HEK293 (cell line): Measurements from ENCODE around the gene SMC6.

Experiments used
- CTCF ChIA-PET: fragments of 350-600 bp; formaldehyde crosslinking; extraction: SDS; loops from one replicate; lab custom pipeline; 2021; ENCODE audit warnings: antibody characterized with exemption; lab: Yijun Ruan, JAX
- POLR2A ChIA-PET: fragments of 300-600 bp; formaldehyde crosslinking; extraction: SDS; loops from one replicate; lab custom pipeline; 2020; ENCODE audit warnings: antibody characterized with exemption, inconsistent platforms; lab: Yijun Ruan, JAX
- H3K27ac ChIP-seq: fragments of 200-500 bp; sonication (Bioruptor generic); 2 replicates; pipeline ENCODE4 v1.5.1; 2014; ENCODE audit warnings: low read depth, low read length, control low read depth, inconsistent platforms; ENCODE audit errors: extremely low read depth
- H3K36me3 ChIP-seq, 2 experiments: fragments of 200-500 bp in 1 of 2; sonication (Bioruptor generic) in 1 of 2; 1 replicate in 1 of 2; 2 replicates in 1 of 2; pipeline ENCODE4 v1.5.1; 2014 to 2017; ENCODE audit warnings: inconsistent platforms in 2 of 2, low read length in 2 of 2; ENCODE audit not compliant: control insufficient read depth in 2 of 2, insufficient read depth in 1 of 2
- H3K4me1 ChIP-seq: fragments of 200-500 bp; sonication (Bioruptor generic); 2 replicates; pipeline ENCODE4 v1.5.1; 2014; ENCODE audit warnings: mild to moderate bottlenecking, low read length, inconsistent platforms; ENCODE audit not compliant: control insufficient read depth, insufficient read depth
- H3K4me3 ChIP-seq: 2 replicates; pipeline ENCODE4 v1.5.1; 2011; ENCODE audit warnings: low read depth, mild to moderate bottlenecking, control low read depth, low read length, moderate library complexity
- H3K9me3 ChIP-seq: fragments of 200-500 bp; sonication (Bioruptor generic); 2 replicates; pipeline ENCODE4 v1.5.1; 2014; ENCODE audit warnings: low read depth, low read length, inconsistent platforms; ENCODE audit not compliant: control insufficient read depth, insufficient read depth
- GLIS1 ChIP-seq: fragments of 450-650 bp; formaldehyde crosslinking; IDR thresholded peaks from 2 replicates; pipeline ENCODE4 v1.5.1; 2016; ENCODE audit warnings: missing biosample characterization, missing genetic modification characterization
- KLF1 ChIP-seq: fragments of 450-650 bp; formaldehyde crosslinking; IDR thresholded peaks from 2 replicates; pipeline ENCODE4 v1.5.1; 2016; ENCODE audit warnings: missing biosample characterization, missing genetic modification characterization
- KLF16 ChIP-seq: fragments of 450-650 bp; formaldehyde crosslinking; IDR thresholded peaks from 2 replicates; pipeline ENCODE4 v1.5.1; 2017; ENCODE audit warnings: missing biosample characterization, missing genetic modification characterization
- TCF7L2 ChIP-seq: IDR thresholded peaks from 2 replicates; pipeline ENCODE4 v1.6.1; 2011; ENCODE audit warnings: low read depth, mild to moderate bottlenecking, inconsistent platforms, low read length, moderate library complexity, borderline replicate concordance
- ZFP69B ChIP-seq: fragments of 450-650 bp; formaldehyde crosslinking; IDR thresholded peaks from 2 replicates; pipeline ENCODE4 v1.5.1; 2016; ENCODE audit warnings: missing biosample characterization, missing genetic modification characterization
- ZNF155 ChIP-seq: fragments of 450-650 bp; formaldehyde crosslinking; IDR thresholded peaks from 2 replicates; pipeline ENCODE4 v1.5.1; 2016; ENCODE audit warnings: missing biosample characterization, missing genetic modification characterization
- ZNF214 ChIP-seq: fragments of 450-650 bp; formaldehyde crosslinking; IDR thresholded peaks from 2 replicates; pipeline ENCODE4 v1.5.1; 2017; ENCODE audit warnings: missing biosample characterization, mild to moderate bottlenecking, missing genetic modification characterization, borderline replicate concordance
- ZNF221 ChIP-seq: fragments of 450-650 bp; formaldehyde crosslinking; IDR thresholded peaks from 2 replicates; pipeline ENCODE4 v1.5.1; 2017; ENCODE audit warnings: missing biosample characterization, missing genetic modification characterization, borderline replicate concordance
- ZNF302 ChIP-seq: fragments of 450-650 bp; formaldehyde crosslinking; IDR thresholded peaks from 2 replicates; pipeline ENCODE4 v1.5.1; 2016; ENCODE audit warnings: missing biosample characterization, missing genetic modification characterization, low read depth
- ZNF311 ChIP-seq: fragments of 450-650 bp; formaldehyde crosslinking; IDR thresholded peaks from 2 replicates; pipeline ENCODE4 v1.5.1; 2017; ENCODE audit warnings: missing biosample characterization, missing genetic modification characterization, borderline replicate concordance
- ZNF473 ChIP-seq: fragments of 450-650 bp; formaldehyde crosslinking; IDR thresholded peaks from 2 replicates; pipeline ENCODE4 v1.5.1; 2017; ENCODE audit warnings: missing biosample characterization, missing genetic modification characterization
- ZNF521 ChIP-seq: fragments of 450-650 bp; formaldehyde crosslinking; IDR thresholded peaks from 2 replicates; pipeline ENCODE4 v1.5.1; 2017; ENCODE audit warnings: missing biosample characterization, mild to moderate bottlenecking, missing genetic modification characterization
- ZNF585B ChIP-seq: fragments of 450-650 bp; formaldehyde crosslinking; IDR thresholded peaks from 2 replicates; pipeline ENCODE4 v1.5.1; 2016; ENCODE audit warnings: missing biosample characterization, missing genetic modification characterization
- ZNF626 ChIP-seq: fragments of 450-650 bp; sonication (Bioruptor Pico); formaldehyde crosslinking; IDR thresholded peaks from 2 replicates; pipeline ENCODE4 v1.5.1; 2018; ENCODE audit warnings: missing biosample characterization, missing genetic modification characterization, inconsistent platforms
- ZNF629 ChIP-seq: fragments of 450-650 bp; formaldehyde crosslinking; IDR thresholded peaks from 2 replicates; pipeline ENCODE4 v1.5.1; 2017; ENCODE audit warnings: missing biosample characterization, missing genetic modification characterization
- ZNF707 ChIP-seq: fragments of 450-650 bp; formaldehyde crosslinking; IDR thresholded peaks from 2 replicates; pipeline ENCODE4 v1.5.1; 2016; ENCODE audit warnings: missing biosample characterization, missing genetic modification characterization
- ZSCAN30 ChIP-seq: fragments of 450-650 bp; IDR thresholded peaks from 2 replicates; pipeline ENCODE4 v1.5.1; 2018; ENCODE audit warnings: missing biosample characterization, mild to moderate bottlenecking, missing genetic modification characterization, moderate library complexity
- TF ChIP-seq, protein P1 (sequence below): fragments of 450-650 bp; formaldehyde crosslinking; IDR thresholded peaks from 2 replicates; pipeline ENCODE4 v1.5.1; 2017; ENCODE audit warnings: missing biosample characterization, missing genetic modification characterization
- TF ChIP-seq, protein P2 (sequence below): fragments of 450-650 bp; formaldehyde crosslinking; IDR thresholded peaks from 2 replicates; pipeline ENCODE4 v1.5.1; 2016; ENCODE audit warnings: missing biosample characterization, missing genetic modification characterization
- TF ChIP-seq, protein P3 (sequence below): fragments of 450-650 bp; formaldehyde crosslinking; IDR thresholded peaks from 2 replicates; pipeline ENCODE4 v1.5.1; 2016; ENCODE audit warnings: missing biosample characterization, missing genetic modification characterization

Gene SMC6

DNA sequence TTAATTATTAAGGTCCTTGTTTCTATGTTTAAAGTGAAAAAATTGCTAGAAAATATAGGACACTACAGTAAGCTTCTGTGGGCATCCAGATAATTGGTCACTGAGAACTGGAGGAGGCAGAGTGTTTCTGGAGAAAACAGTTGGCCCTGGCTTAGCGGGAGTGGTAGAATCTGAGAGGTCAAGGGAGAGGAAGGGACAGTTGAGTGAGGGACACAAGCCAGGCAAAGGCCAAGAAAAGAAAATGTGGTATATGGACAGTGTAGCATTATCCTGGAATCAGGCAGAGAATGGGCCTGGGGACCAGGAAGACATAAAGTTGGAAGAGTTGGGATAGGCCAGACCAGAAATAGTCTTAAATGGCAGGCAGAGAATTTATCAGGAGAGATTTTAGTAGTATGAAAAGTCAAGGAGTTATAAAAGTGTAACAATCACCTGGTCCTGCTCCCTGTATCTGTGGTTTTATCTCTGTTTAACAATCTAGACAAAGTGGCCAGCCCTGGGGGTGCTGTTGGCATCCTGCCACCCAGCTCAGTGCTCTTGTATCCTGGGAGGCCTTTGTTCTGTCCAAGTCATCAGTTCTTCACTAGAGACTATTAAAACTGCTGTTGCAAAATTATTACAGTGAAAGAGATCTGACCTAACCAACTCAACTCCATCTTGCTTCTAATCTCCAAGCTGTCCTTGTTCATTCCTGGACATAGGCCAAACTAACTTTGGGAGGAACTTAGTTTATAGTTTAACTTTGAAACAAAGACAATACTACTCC lies 47.3 kb upstream of the SMC6 start:
- no peaks in the 10 kb centered on the region for H3K36me3 ChIP-seq
- CTCF ChIA-PET, result interaction anchor here (0.5 to 1.0 kb wide), 3 partner anchors 15 to 349 kb away, joined by 3 to 4 read pairs (median 4); partner anchors contain the start of gene MSGN1
- no peak overlapping the region for H3K27ac ChIP-seq
- peaks cover 6% of the 10 kb centered on the region for H3K4me1 ChIP-seq
- TF ChIP-seq GLIS1 (tag by site-specific recombination), result peak; percentile 84
- TF ChIP-seq, protein P1, sequence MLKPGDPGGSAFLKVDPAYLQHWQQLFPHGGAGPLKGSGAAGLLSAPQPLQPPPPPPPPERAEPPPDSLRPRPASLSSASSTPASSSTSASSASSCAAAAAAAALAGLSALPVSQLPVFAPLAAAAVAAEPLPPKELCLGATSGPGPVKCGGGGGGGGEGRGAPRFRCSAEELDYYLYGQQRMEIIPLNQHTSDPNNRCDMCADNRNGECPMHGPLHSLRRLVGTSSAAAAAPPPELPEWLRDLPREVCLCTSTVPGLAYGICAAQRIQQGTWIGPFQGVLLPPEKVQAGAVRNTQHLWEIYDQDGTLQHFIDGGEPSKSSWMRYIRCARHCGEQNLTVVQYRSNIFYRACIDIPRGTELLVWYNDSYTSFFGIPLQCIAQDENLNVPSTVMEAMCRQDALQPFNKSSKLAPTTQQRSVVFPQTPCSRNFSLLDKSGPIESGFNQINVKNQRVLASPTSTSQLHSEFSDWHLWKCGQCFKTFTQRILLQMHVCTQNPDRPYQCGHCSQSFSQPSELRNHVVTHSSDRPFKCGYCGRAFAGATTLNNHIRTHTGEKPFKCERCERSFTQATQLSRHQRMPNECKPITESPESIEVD (tag by site-specific recombination), result no peak
- no peak for TF ChIP-seq KLF1
- TF ChIP-seq ZNF629 (tag by site-specific recombination), result no peak
- peak; percentile 79 for TF ChIP-seq ZNF585B (tag by site-specific recombination)
- TF ChIP-seq ZFP69B, result no peak
- TF ChIP-seq ZSCAN30 (tag by site-specific recombination), result no peak
- no peak overlapping the region for H3K4me3 ChIP-seq
- no peaks in the 10 kb centered on the region for H3K9me3 ChIP-seq
- POLR2A ChIA-PET, result no interaction called here

DNA sequence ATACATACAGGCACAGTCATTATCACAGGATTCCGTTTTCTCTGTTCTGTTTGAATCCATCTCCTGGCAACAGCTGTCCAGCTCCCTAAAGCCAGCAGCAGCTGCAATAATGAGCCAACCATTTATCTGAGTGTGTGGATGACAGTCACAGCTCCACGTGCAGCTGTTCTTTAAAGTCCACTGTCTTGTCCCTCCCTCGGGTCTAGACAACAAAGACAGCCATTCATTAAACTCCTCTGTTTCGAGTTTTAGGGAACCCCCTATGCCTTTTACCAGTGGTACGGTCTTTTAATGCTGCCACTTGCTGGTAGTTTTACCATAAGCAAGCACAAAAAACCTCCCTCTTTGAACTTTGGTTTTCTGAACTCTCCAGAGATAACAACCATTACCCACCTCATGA lies 46.6 kb upstream of the SMC6 start:
- no peaks in the 10 kb centered on the region for H3K36me3 ChIP-seq
- TF ChIP-seq ZNF311 (tag by site-specific recombination) (no peak), ZNF155 (tag by site-specific recombination) (no peak), KLF16 (no peak)
- TF ChIP-seq, all 188 proteins: peak for 0
- no peak overlapping the region for H3K27ac ChIP-seq
- ChIA-PET CTCF (interaction anchor here (0.7 to 1.0 kb wide), 3 partner anchors 24 to 207 kb away, joined by 3 to 5 read pairs (median 4); no protein-coding TSS in a partner anchor), POLR2A (no interaction called here)
- H3K4me1 ChIP-seq, result peaks cover 6% of the 10 kb centered on the region
- H3K4me3 ChIP-seq, result no peak overlapping the region
- H3K9me3 ChIP-seq, result no peaks in the 10 kb centered on the region

DNA sequence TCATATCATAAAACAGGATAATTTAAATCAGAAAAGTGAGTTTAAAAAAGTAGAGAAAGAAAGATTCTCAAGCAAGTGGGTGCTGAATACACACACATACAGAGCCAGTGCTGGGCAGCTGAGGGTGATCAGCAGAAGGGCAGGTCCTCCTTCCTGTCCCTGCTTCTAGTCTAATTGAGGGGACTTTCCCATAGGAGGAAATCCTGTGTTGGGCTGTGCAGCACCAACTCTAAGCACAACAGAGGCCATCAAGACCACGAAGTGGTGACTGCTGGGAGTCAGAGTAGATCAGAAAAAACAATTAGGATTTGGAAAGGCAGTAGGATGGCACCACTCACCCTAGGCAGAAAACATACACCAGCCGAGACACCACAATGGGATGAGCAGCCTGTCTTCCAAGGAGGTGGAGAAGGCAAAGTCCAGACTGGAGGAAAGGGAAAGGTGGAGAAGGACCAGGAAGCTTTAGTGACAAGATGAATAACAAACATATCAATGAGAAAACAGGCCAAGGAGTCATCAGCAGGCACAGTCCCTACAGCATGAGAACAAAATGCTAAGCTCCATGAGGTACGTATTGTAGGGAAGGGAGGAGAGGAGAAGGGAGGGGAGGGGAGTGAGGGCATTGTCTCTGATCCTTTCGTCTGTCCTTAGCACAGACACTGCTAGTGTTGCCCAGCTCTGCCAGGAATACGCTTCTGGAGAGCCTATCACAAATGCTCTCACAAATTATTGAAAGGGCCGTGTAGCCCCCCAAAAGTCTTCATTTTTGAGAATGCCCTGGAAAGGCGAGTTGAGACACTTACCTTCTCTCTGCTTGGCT lies 45.9 kb upstream of the SMC6 start:
- Histone ChIP-seq H3K9me3 (no peaks in the 10 kb centered on the region), H3K36me3 (no peaks in the 10 kb centered on the region), H3K27ac (no peak overlapping the region)
- TF ChIP-seq TCF7L2, result no peak
- TF ChIP-seq, all 188 proteins: peak for 0
- no peak overlapping the region for H3K4me3 ChIP-seq
- ChIA-PET CTCF (interaction anchor here (0.7 to 0.9 kb wide), 2 partner anchors 31 to 207 kb away, joined by 3 to 5 read pairs; no protein-coding TSS in a partner anchor), POLR2A (no interaction called here)
- peaks cover 6% of the 10 kb centered on the region for H3K4me1 ChIP-seq

DNA sequence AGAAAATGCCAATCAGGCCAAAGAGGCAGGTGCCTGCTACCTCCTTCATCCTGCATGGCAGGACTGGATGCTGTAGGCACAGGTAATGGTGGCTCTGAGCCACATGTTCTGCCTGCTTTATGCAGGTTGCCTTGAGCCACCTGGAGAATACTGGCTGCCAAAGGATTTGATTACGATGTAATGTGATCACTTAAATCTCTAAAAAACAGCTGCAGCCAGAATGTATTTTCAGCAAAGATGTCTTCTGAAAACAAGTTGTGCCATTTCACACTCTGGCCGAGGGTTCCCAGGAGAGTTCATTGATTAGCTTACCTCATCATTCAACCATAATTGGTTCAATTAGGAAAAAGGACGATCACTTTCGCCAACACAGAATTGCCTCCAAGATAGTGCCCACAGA lies 44.7 kb upstream of the SMC6 start:
- Histone ChIP-seq H3K27ac (no peak overlapping the region), H3K36me3 (no peaks in the 10 kb centered on the region), H3K9me3 (no peaks in the 10 kb centered on the region), H3K4me1 (peaks cover 6% of the 10 kb centered on the region), H3K4me3 (no peak overlapping the region)
- ChIA-PET POLR2A (no interaction called here), CTCF (no interaction called here)
- TF ChIP-seq ZNF221 (tag by site-specific recombination) (no peak), ZNF302 (tag by site-specific recombination) (no peak), ZNF473 (tag by site-specific recombination) (no peak), ZNF626 (no peak), ZNF707 (tag by site-specific recombination) (no peak), ZNF521 (tag by site-specific recombination) (no peak), ZNF214 (tag by site-specific recombination) (no peak)
- TF ChIP-seq, protein P2, sequence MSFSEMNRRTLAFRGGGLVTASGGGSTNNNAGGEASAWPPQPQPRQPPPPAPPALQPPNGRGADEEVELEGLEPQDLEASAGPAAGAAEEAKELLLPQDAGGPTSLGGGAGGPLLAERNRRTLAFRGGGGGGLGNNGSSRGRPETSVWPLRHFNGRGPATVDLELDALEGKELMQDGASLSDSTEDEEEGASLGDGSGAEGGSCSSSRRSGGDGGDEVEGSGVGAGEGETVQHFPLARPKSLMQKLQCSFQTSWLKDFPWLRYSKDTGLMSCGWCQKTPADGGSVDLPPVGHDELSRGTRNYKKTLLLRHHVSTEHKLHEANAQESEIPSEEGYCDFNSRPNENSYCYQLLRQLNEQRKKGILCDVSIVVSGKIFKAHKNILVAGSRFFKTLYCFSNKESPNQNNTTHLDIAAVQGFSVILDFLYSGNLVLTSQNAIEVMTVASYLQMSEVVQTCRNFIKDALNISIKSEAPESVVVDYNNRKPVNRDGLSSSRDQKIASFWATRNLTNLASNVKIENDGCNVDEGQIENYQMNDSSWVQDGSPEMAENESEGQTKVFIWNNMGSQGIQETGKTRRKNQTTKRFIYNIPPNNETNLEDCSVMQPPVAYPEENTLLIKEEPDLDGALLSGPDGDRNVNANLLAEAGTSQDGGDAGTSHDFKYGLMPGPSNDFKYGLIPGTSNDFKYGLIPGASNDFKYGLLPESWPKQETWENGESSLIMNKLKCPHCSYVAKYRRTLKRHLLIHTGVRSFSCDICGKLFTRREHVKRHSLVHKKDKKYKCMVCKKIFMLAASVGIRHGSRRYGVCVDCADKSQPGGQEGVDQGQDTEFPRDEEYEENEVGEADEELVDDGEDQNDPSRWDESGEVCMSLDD (tag by site-specific recombination), result no peak
- TF ChIP-seq, protein P3, sequence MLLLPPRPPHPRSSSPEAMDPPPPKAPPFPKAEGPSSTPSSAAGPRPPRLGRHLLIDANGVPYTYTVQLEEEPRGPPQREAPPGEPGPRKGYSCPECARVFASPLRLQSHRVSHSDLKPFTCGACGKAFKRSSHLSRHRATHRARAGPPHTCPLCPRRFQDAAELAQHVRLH (tag by site-specific recombination), result no peak
